Measurements from ENCODE around the gene RECK. TPM values are rescaled to one million over a fixed set of nuclear protein-coding genes. Genes with fewer than 3 reads are reported as not detected.

The RECK gene
- total RNA-seq, 1 experiment from 2014 or later: 2.1 TPM

DNA sequence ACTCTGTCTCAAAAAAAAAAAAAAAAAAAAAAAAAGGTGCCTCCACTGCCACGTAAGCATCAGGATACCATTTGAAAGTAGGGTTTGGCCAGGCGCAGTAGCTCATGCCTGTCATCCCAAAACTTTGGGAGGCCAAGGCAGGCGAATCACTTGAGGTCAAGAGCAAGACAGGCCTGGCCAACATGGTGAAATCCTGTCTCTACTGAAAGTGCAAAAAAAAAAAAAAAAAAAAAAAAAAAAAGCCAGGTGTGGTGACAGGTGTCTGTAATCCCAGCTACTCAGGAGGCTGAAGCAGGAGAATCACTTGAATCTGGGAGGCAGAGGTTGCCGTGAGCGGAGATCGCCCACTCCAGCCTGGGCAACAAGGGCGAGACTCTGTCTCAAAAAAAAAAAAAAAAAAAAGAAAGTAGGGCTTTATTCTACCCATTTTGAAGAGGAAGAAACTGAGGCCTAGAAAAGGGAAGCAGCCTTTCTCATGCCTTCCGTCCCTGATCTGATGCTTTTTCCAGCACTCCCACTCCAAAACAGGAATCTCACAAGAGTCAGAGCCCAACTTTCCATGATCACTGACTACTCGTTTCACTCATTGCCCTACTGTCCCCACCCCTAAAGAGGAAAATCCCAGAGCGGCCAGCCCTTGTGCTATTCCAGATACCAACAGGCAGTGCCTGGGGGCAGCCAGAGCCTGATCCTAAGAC is 116.2 kb downstream of the RECK start:
- no peak overlapping the region for H3K4me3 ChIP-seq
- intact Hi-C loops (cut with micrococcal nuclease; ENCODE audit: unreplicated experiment): no loop called here
- H3K27ac ChIP-seq: no peak overlapping the region
- H3K9me2 ChIP-seq (ENCODE audit: insufficient read depth): no peaks in the 10 kb centered on the region
- no peaks in the 10 kb centered on the region; the same call in 1 of the 2 replicates for H3K9me3 ChIP-seq (ENCODE audit: insufficient read depth, low read depth)
- H2AFZ ChIP-seq: no peak overlapping the region
- peaks cover 9% of the 10 kb centered on the region for H3F3A ChIP-seq (ENCODE audit: insufficient read depth, low read depth)
- no peak for DNase-seq
- TF ChIP-seq, protein P1, sequence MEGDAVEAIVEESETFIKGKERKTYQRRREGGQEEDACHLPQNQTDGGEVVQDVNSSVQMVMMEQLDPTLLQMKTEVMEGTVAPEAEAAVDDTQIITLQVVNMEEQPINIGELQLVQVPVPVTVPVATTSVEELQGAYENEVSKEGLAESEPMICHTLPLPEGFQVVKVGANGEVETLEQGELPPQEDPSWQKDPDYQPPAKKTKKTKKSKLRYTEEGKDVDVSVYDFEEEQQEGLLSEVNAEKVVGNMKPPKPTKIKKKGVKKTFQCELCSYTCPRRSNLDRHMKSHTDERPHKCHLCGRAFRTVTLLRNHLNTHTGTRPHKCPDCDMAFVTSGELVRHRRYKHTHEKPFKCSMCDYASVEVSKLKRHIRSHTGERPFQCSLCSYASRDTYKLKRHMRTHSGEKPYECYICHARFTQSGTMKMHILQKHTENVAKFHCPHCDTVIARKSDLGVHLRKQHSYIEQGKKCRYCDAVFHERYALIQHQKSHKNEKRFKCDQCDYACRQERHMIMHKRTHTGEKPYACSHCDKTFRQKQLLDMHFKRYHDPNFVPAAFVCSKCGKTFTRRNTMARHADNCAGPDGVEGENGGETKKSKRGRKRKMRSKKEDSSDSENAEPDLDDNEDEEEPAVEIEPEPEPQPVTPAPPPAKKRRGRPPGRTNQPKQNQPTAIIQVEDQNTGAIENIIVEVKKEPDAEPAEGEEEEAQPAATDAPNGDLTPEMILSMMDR (conservative IDR thresholded peaks at IDR 0.05): no peak
- TF ChIP-seq EZH2 (IDR thresholded peaks at IDR 0.05; ENCODE audit: low read depth): no peak
- BruUV-seq (replicated peaks): no TSS peak
- H3K4me2 ChIP-seq: no peak overlapping the region
- H4K20me1 ChIP-seq (ENCODE audit: insufficient read depth): no peaks in the 10 kb centered on the region
- no peaks in the 10 kb centered on the region for H3K36me3 ChIP-seq (ENCODE audit: low read depth)
- no peaks in the 10 kb centered on the region for H3K27me3 ChIP-seq (ENCODE audit: insufficient read depth, low read depth)
- no peaks in the 10 kb centered on the region for H3K79me2 ChIP-seq (ENCODE audit: low read depth)
- H3K4me1 ChIP-seq (replicated peaks; ENCODE audit: insufficient read depth): peaks cover 13% of the 10 kb centered on the region
- CTCF ChIA-PET: no interaction called here
- POLR2A ChIA-PET (ENCODE audit: unreplicated experiment): no interaction called here

GRCh38 chr9:36153746-36154145 is 117.0 kb downstream of the RECK start:
- Histone ChIP-seq H3K27ac (no peak overlapping the region), H2AFZ (no peak overlapping the region), H3K4me1 (replicated peaks; ENCODE audit: insufficient read depth) (peaks cover 7% of the 10 kb centered on the region), H3K36me3 (ENCODE audit: low read depth) (no peaks in the 10 kb centered on the region), H3K4me2 (no peak overlapping the region), H3K79me2 (ENCODE audit: low read depth) (no peaks in the 10 kb centered on the region), H3K9me3 (ENCODE audit: insufficient read depth, low read depth) (no peaks in the 10 kb centered on the region; the same call in 1 of the 2 replicates), H4K20me1 (ENCODE audit: insufficient read depth) (no peaks in the 10 kb centered on the region), H3K27me3 (ENCODE audit: insufficient read depth, low read depth) (no peaks in the 10 kb centered on the region), H3F3A (ENCODE audit: insufficient read depth, low read depth) (peaks cover 3% of the 10 kb centered on the region), H3K9me2 (ENCODE audit: insufficient read depth) (no peaks in the 10 kb centered on the region), H3K4me3 (no peak overlapping the region)
- ChIA-PET POLR2A (ENCODE audit: unreplicated experiment) (no interaction called here), CTCF (no interaction called here)
- no peak for DNase-seq
- no TSS peak for BruUV-seq (replicated peaks)
- TF ChIP-seq, protein P1 (conservative IDR thresholded peaks at IDR 0.05): no peak
- TF ChIP-seq EZH2 (IDR thresholded peaks at IDR 0.05; ENCODE audit: low read depth): no peak
- intact Hi-C loops (cut with micrococcal nuclease; ENCODE audit: unreplicated experiment): no loop called here

DNA sequence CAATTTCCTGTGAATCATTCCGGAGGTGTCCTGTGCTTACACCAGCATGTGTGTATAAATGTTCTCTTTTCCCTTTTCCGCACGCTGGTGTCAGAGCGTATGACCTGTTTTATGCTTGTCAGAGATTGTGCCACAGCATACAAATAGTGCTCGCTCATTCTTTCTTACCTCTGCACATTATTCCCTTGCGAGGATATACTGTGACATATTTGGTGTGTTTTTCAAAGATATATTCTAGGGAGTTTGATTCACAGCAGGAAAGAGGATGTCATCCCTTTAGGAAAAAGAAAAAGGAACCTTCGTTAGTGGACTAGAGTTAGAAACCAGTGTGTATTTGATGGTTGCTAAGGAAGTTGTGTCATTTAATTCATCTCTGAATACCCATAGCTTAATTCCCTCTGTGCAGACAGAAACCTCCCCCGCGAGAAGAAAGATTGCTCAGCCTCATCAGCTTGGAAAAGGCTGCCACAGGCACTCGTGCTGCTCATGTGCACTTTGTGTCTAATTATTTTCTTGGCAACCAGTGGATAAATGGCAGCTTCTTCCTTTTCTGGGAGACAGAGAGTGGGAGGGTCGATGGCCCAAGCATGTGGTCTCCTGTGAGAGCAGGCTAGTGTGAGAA is 117.7 kb downstream of the RECK start:
- Histone ChIP-seq H3K4me1 (replicated peaks; ENCODE audit: insufficient read depth) (peaks cover 5% of the 10 kb centered on the region), H3K27me3 (ENCODE audit: insufficient read depth, low read depth) (no peaks in the 10 kb centered on the region), H3K9me2 (ENCODE audit: insufficient read depth) (no peaks in the 10 kb centered on the region), H2AFZ (no peak overlapping the region), H3K9me3 (ENCODE audit: insufficient read depth, low read depth) (no peaks in the 10 kb centered on the region; the same call in 1 of the 2 replicates), H4K20me1 (ENCODE audit: insufficient read depth) (no peaks in the 10 kb centered on the region), H3F3A (ENCODE audit: insufficient read depth, low read depth) (no peaks in the 10 kb centered on the region), H3K79me2 (ENCODE audit: low read depth) (no peaks in the 10 kb centered on the region), H3K4me2 (no peak overlapping the region), H3K27ac (no peak overlapping the region), H3K4me3 (no peak overlapping the region), H3K36me3 (ENCODE audit: low read depth) (no peaks in the 10 kb centered on the region)
- ChIA-PET POLR2A (ENCODE audit: unreplicated experiment) (no interaction called here), CTCF (no interaction called here)
- peak in 1 of 2 experiments; percentile 40 for DNase-seq
- intact Hi-C loops (cut with micrococcal nuclease; ENCODE audit: unreplicated experiment): no loop called here
- TF ChIP-seq, protein P1 (conservative IDR thresholded peaks at IDR 0.05): no peak
- no peak for TF ChIP-seq EZH2 (IDR thresholded peaks at IDR 0.05; ENCODE audit: low read depth)
- BruUV-seq (replicated peaks): no TSS peak

Data from PC-9 (cell line).